ENCODE measurements around the gene SZT2. TPM values are rescaled to one million over a fixed set of nuclear protein-coding genes. Genes with fewer than 3 reads are reported as not detected.
A peak's percentile ranks its signal among the peaks of the same experiment; 100 is the strongest.

The SZT2 gene
- total RNA-seq, 5 donors from 2014 or later (not counting 1 experiment from before 2014, with no cell fraction given), result 106 to 137 (median 130) TPM

GRCh38 chr1:43444151-43444828 is 54.6 kb downstream of the SZT2 start:
- Histone ChIP-seq H3K4me3 (ENCODE audit: control insufficient read depth in 1 of 2, extremely low read depth in 1 of 2, low read length in 1 of 2) (no peak overlapping the region), H3K36me3 (ENCODE audit: control insufficient read depth in 2 of 2, extremely low read depth in 1 of 2, insufficient read depth in 1 of 2, low read length in 1 of 2) (peaks cover 33 to 95% of the 10 kb centered on the region in 2 donors), H3K27ac (ENCODE audit: low read length) (no peak overlapping the region), H3K9me3 (no peaks in the 10 kb centered on the region), H3K4me1 (ENCODE audit: control insufficient read depth in 1 of 2, extremely low read depth in 1 of 2, insufficient read depth in 2 of 2, low read length in 2 of 2) (no peaks in the 10 kb centered on the region), H3K27me3 (replicated peaks in 1 of 2; ENCODE audit: control insufficient read depth in 2 of 2, extremely low read depth in 1 of 2, insufficient read depth in 2 of 2, low read length in 1 of 2) (no peaks in the 10 kb centered on the region)
- Mint-ChIP-seq H3K27me3 (no peaks in the 10 kb centered on the region), H3K4me3 (no peak overlapping the region), H3K27ac (no peak overlapping the region), H3K4me1 (peaks cover 0 to 5% (median 0%) of the 10 kb centered on the region in 3 donors), H3K36me3 (peaks cover 49% of the 10 kb centered on the region), H3K9me3 (no peaks in the 10 kb centered on the region)
- DNase-seq, result no peak
- ChIA-PET POLR2A (no interaction called here), CTCF (no interaction called here)
- no peak for ATAC-seq (replicated peaks in 1 of 4)
- WGBS (ENCODE audit: insufficient coverage), result 100% methylated on average over 7 of the region's 13 CpGs

GRCh38 chr1:43444836-43445235 is 55.1 kb downstream of the SZT2 start:
- Histone ChIP-seq H3K4me1 (ENCODE audit: control insufficient read depth in 1 of 2, extremely low read depth in 1 of 2, insufficient read depth in 2 of 2, low read length in 2 of 2) (no peaks in the 10 kb centered on the region), H3K36me3 (ENCODE audit: control insufficient read depth in 2 of 2, extremely low read depth in 1 of 2, insufficient read depth in 1 of 2, low read length in 1 of 2) (peaks cover 32 to 92% of the 10 kb centered on the region in 2 donors), H3K27me3 (replicated peaks in 1 of 2; ENCODE audit: control insufficient read depth in 2 of 2, extremely low read depth in 1 of 2, insufficient read depth in 2 of 2, low read length in 1 of 2) (no peaks in the 10 kb centered on the region), H3K9me3 (no peaks in the 10 kb centered on the region), H3K4me3 (ENCODE audit: control insufficient read depth in 1 of 2, extremely low read depth in 1 of 2, low read length in 1 of 2) (no peak overlapping the region), H3K27ac (ENCODE audit: low read length) (no peak overlapping the region)
- H3K36me3 Mint-ChIP-seq, result peaks cover 51% of the 10 kb centered on the region
- CTCF ChIA-PET, result no interaction called here
- 83% methylated on average over 1 of the region's 1 CpG for WGBS (ENCODE audit: insufficient coverage)
- peaks cover 0 to 5% (median 0%) of the 10 kb centered on the region in 3 donors for H3K4me1 Mint-ChIP-seq
- ATAC-seq (replicated peaks in 1 of 4) (no peak), DNase-seq (peak in 1 of 35 experiments; percentile 5)
- H3K9me3 Mint-ChIP-seq, result no peaks in the 10 kb centered on the region
- no peak overlapping the region for H3K4me3 Mint-ChIP-seq
- H3K27ac Mint-ChIP-seq, result no peak overlapping the region
- POLR2A ChIA-PET, result no interaction called here
- H3K27me3 Mint-ChIP-seq, result no peaks in the 10 kb centered on the region

GRCh38 chr1:43445606-43446387 is 56.1 kb downstream of the SZT2 start:
- H3K36me3 ChIP-seq (ENCODE audit: control insufficient read depth in 2 of 2, extremely low read depth in 1 of 2, insufficient read depth in 1 of 2, low read length in 1 of 2), result peaks cover 25 to 89% of the 10 kb centered on the region in 2 donors
- ATAC-seq (replicated peaks in 1 of 4), result no peak
- peaks cover 0 to 5% (median 0%) of the 10 kb centered on the region in 3 donors for H3K4me1 Mint-ChIP-seq
- POLR2A ChIA-PET, result no interaction called here
- H3K27me3 ChIP-seq (replicated peaks in 1 of 2; ENCODE audit: control insufficient read depth in 2 of 2, extremely low read depth in 1 of 2, insufficient read depth in 2 of 2, low read length in 1 of 2), result no peaks in the 10 kb centered on the region
- no peak overlapping the region for H3K4me3 Mint-ChIP-seq
- 98% methylated on average over 6 of the region's 10 CpGs for WGBS (ENCODE audit: insufficient coverage)
- no peaks in the 10 kb centered on the region for H3K9me3 ChIP-seq
- H3K4me1 ChIP-seq (ENCODE audit: control insufficient read depth in 1 of 2, extremely low read depth in 1 of 2, insufficient read depth in 2 of 2, low read length in 2 of 2), result no peaks in the 10 kb centered on the region
- H3K36me3 Mint-ChIP-seq, result peaks cover 59% of the 10 kb centered on the region
- H3K27ac ChIP-seq (ENCODE audit: low read length), result no peak overlapping the region
- H3K9me3 Mint-ChIP-seq, result no peaks in the 10 kb centered on the region
- H3K27ac Mint-ChIP-seq, result no peak overlapping the region
- no peak for DNase-seq
- CTCF ChIA-PET, result no interaction called here
- H3K4me3 ChIP-seq (ENCODE audit: control insufficient read depth in 1 of 2, extremely low read depth in 1 of 2, low read length in 1 of 2), result no peak overlapping the region
- H3K27me3 Mint-ChIP-seq, result no peaks in the 10 kb centered on the region

GRCh38 chr1:43446388-43446740 is 56.7 kb downstream of the SZT2 start:
- Histone ChIP-seq H3K4me1 (ENCODE audit: control insufficient read depth in 1 of 2, extremely low read depth in 1 of 2, insufficient read depth in 2 of 2, low read length in 2 of 2) (no peaks in the 10 kb centered on the region), H3K27me3 (replicated peaks in 1 of 2; ENCODE audit: control insufficient read depth in 2 of 2, extremely low read depth in 1 of 2, insufficient read depth in 2 of 2, low read length in 1 of 2) (no peaks in the 10 kb centered on the region), H3K4me3 (ENCODE audit: control insufficient read depth in 1 of 2, extremely low read depth in 1 of 2, low read length in 1 of 2) (no peak overlapping the region), H3K36me3 (ENCODE audit: control insufficient read depth in 2 of 2, extremely low read depth in 1 of 2, insufficient read depth in 1 of 2, low read length in 1 of 2) (peaks cover 25 to 86% of the 10 kb centered on the region in 2 donors), H3K9me3 (no peaks in the 10 kb centered on the region), H3K27ac (ENCODE audit: low read length) (no peak overlapping the region)
- peaks cover 0 to 5% (median 0%) of the 10 kb centered on the region in 3 donors for H3K4me1 Mint-ChIP-seq
- ChIA-PET CTCF (no interaction called here), POLR2A (no interaction called here)
- 98% methylated on average over 4 of the region's 4 CpGs for WGBS (ENCODE audit: insufficient coverage)
- no peak overlapping the region for H3K27ac Mint-ChIP-seq
- peaks cover 61% of the 10 kb centered on the region for H3K36me3 Mint-ChIP-seq
- H3K9me3 Mint-ChIP-seq, result no peaks in the 10 kb centered on the region
- no peak for ATAC-seq (replicated peaks in 1 of 4)
- H3K4me3 Mint-ChIP-seq, result no peak overlapping the region
- no peaks in the 10 kb centered on the region for H3K27me3 Mint-ChIP-seq
- DNase-seq, result peak in 1 of 35 experiments; percentile 7

- no peaks in the 10 kb centered on the region for H3K27me3 Mint-ChIP-seq
- peaks cover 0 to under 1% of the 10 kb centered on the region in 2 experiments for H3K4me1 ChIP-seq (ENCODE audit: control insufficient read depth in 1 of 2, extremely low read depth in 1 of 2, insufficient read depth in 2 of 2, low read length in 2 of 2)
- H3K27ac ChIP-seq (ENCODE audit: low read length), result no peak overlapping the region
- no peaks in the 10 kb centered on the region for H3K27me3 ChIP-seq (replicated peaks in 1 of 2; ENCODE audit: control insufficient read depth in 2 of 2, extremely low read depth in 1 of 2, insufficient read depth in 2 of 2, low read length in 1 of 2)
- ATAC-seq (replicated peaks in 1 of 4) (no peak), DNase-seq (peak in 1 of 35 experiments; percentile 11)
- H3K4me3 Mint-ChIP-seq, result no peak overlapping the region
- no peaks in the 10 kb centered on the region for H3K9me3 Mint-ChIP-seq
- WGBS (ENCODE audit: insufficient coverage), result over 99% methylated on average over 19 of the region's 19 CpGs
- CTCF ChIA-PET, result interaction anchor here in 1 of 2 donors (1.2 kb wide), 1 partner anchor 7 kb away, joined by 3 read pairs; no protein-coding TSS in a partner anchor
- H3K9me3 ChIP-seq, result no peaks in the 10 kb centered on the region
- H3K36me3 Mint-ChIP-seq, result peaks cover 61% of the 10 kb centered on the region
- H3K4me1 Mint-ChIP-seq, result peaks cover 0 to 6% (median 0%) of the 10 kb centered on the region in 3 donors
- H3K27ac Mint-ChIP-seq, result no peak overlapping the region
- POLR2A ChIA-PET, result no interaction called here
- peaks cover 21 to 81% of the 10 kb centered on the region in 2 donors for H3K36me3 ChIP-seq (ENCODE audit: control insufficient read depth in 2 of 2, extremely low read depth in 1 of 2, insufficient read depth in 1 of 2, low read length in 1 of 2)
- no peak overlapping the region for H3K4me3 ChIP-seq (ENCODE audit: control insufficient read depth in 1 of 2, extremely low read depth in 1 of 2, low read length in 1 of 2)
These were observed 57.5 kb downstream of the SZT2 start for GRCh38 chr1:43446881-43447835.
